Dedifferentiated amniotic fluid mesenchymal stem cell (primary cell): Measurements from ENCODE around the gene GNA14.
"Not testable (repeated sequence)": the region's sequence is repeated elsewhere in the genome, so short reads cannot be mapped to it uniquely, and the experiment has no call there.

ENCODE experiments used
- DNase-seq: peaks from one replicate; pipeline ENCODE4 v3.0.0-alpha.2; 2016; ENCODE audit errors: extremely low spot score

GNA14 gene

DNA sequence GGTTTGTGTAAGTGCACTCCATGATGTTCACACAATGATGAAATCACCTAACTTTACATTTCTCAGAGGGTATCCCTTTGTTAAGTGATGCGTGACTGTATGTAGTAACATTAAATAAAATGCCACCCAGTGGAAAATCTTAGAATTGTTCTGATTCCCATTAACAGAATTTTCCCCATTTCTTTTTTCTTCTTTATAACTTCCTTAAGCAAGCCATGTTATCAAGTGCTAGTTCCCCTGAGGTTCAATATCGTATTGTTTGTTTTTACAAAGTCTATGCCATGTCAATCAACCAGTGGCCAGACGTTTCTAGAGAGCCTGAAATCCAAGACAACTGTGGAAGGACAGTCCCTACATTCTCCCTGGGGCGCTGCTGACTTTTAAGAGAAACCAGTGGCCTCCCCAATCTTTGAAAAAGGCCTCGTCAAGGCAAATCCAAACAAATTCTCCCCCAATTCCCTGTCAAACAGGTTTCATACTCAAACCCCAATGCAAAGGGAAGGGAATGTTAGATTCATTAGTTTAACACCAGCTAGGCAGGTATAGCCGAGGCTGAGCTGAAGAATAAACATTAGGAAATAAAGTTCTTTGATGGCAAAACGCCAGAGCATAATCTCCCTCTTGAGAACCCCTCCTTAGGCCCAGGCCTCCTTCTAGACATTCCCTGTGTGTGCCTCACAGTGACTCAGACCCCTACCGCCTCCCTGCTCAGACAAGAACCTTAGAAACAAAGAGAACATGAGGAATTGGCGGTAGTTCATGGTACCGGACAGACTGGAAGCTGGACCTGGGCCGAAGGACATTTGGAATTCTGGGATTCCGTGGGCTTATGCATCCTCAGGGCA lies 198.7 kb downstream of the GNA14 start:
- no peak for DNase-seq

DNA sequence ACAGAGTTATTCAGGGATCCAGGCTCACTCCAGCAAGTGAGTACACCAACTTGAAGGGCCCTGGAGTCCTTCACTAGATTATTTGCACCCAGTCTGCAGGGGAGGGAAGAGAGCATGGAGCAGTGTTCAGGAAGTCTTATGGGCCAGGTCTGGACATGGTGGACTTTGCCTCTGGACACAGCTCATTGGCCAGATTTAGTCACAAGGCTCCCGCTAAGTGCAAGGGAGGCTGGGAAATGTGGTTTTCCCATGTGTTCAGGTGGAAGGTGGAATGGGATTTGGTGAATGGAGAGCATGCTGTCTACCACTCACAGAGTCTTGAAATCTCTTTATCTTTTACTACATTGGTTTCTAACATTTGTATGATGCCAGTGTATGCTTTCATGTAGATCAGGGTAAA lies 200.5 kb downstream of the GNA14 start:
- DNase-seq: no peak

DNA sequence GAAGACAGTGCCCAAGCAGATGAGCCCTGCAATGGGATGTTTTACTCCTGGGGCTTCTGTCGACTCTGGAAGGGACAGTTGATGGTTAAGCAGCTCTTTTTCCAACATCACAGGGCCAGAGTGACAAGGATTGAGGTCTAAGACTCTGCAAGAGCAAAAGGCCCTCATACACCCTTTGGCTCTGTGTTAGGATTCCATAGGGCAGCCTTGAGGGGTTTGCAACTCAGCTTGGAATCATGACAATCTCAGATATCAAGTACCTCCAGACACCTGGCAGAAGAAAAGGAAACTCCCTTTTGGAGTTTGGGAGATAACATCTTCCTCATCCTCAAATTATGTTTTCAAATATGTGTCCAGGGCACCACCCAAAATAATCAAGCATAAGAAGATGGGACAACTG lies 205.7 kb downstream of the GNA14 start:
- DNase-seq: no peak

DNA sequence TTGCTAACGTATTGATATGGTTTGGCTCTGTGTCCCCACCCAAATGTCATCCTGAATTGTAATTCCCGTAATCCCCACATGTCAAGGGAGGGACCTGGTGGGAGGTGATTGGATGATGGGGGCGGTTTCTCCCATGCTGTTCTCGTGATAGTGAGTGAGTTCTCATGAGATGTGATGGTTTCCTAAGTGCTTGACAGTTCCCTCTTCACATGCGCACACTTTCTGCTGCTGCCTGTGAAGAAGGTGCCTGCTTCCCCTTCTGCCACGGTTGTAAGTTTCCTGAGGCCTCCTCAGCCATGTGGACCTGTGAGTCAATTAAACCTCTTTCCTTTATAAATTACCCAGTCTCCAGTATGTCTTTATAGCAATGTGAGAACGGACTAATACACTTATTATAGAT lies 207.0 kb downstream of the GNA14 start:
- not testable (repeated sequence) for DNase-seq

DNA sequence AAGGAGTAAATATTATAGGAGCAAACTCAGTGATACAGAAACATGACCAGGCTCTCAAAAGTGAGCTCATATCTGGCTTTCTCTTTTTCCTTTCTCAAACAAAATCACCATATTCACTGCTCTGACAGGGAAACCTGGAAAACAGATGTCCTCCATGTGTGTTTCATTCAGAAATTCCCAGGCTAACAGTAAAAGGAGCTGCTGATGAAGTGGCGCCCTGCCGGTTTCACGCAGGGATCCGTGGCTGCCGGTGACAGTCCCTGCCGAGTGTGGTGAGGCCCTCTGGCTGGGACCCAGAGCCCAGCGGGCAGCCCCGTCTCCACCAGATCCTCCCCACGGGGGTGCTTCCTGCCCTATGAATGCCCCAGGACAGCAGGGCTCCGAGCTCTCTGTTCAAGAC lies 208.1 kb downstream of the GNA14 start:
- no peak for DNase-seq

DNA sequence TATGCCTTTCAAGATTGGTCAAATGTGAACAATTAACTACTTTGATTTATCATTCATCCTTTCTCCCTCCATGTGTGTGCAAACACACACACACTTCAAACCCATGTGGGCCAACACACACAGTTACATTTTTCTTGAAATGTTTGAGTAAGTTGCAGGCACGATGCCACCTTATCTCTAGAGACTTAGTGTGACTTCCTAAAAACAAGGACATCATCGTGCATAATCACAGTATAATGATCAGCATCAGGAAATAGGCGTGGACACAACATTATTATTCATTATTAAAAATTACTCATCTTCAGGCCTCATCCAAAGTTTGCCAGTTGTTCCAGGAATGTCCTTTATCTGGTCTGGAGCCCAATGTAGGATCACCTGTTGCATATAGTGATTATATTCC lies 209.5 kb downstream of the GNA14 start:
- DNase-seq: no peak

DNA sequence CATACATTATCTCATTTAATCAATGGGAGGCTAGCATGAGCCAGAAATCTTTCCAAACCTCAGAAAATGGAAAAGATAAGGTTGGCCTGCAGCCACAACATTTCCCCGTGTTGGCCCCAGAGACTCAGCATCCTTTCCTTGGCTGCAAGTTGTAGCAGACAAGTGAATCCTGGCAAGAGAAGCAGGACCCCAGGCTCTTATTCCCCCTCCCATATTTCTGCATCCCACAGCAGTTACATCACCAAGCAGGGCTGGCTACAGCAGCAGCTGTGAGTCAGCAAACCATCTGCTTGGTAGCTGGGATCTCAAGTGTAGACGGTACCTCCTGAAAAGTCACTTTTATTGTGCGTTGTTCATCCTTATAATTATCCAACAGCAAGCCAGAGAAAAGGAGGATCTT lies 212.4 kb downstream of the GNA14 start:
- DNase-seq: no peak

DNA sequence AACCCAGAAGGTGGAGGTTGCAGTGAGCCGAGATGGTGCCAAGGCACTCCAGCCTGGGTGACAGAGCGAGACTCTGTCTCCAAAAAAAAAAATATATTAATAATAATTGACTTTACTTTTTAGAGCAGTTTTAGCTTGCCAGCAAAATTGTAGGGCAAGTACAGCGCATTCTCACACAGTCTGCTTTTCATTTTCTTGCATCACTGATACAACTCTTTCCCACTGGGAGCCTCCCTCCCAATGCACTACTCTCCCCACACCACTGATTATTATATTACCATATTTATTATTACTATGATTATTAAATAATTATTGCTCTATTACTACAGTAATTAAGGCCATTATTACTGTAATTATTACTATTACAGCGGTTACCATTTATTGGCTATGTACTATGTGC lies 212.8 kb downstream of the GNA14 start:
- DNase-seq: no peak

DNA sequence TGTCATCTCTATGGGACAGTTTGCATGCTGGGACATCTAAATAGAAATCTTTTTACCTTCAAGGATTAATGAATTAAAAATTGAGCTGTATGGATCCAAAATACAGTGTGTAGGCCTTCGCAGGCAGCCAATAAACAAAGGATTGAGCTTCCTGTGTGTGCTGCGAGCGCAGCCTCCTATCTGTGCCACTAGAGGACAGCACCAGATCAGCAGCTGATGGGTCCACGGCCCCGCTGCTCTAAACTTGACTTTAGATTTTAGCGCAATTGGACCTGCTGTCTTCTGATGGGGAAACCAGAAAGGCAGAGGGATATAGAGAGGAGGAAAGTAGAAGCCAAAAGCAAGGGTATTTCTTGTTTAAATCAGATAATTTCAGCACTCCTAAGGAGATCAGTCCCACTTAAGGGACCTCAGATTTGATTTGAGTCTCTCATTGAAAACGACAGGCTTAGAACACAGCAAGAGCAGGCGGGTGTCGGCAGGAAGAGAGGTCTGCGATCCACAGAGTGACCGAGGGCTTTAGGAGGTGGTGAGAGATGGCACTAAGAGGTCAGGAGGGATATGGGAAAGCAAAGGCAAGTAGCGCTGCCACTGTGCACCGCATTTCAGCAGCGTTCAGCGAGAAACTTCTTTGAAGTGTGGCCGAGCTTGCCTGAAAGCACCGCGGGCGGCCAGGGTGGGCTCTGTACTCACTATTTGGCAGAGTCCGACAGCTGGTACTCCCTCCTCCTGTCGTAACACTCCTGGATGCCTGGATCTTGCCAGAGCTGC lies 214.3 kb downstream of the GNA14 start:
- peak; percentile 68 for DNase-seq

DNA sequence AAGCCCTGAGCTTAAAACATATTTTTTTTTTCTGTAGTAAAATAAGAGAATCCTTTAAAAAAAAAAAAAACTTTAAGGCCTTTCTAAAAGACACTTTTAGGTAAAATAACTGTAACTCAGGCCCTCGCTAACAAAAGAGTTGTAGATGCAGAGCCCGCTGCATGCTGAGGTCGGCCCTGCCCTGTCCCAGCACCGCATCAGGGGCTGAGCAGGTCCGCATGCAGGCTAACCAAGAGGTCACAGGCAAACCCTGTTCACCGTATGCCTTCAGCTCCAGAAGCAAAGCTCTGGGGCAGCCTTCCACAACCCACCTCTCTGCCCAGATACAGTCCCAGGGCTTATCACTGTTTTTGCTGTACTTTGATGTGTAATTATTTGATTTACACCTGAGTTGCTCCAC lies 216.1 kb downstream of the GNA14 start:
- no peak for DNase-seq

DNA sequence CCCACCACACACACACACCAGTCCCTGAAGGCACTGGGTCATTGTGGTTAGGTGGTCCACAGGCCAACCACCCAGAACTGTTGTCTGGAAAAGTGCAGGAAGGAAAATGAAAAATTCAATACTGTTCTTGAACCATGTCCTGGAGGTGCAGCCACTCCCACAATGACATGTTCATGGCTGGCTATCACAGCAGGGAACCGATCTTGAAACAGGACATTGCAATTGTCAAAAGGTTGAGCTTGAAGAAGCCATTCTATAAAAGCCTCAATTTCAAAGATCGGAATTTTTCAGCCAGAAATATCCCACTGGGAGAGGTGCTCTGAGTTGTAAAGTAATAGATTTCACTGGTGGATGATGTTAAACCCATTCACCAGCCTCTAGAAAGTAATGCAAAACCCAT lies 218.2 kb downstream of the GNA14 start:
- DNase-seq: no peak

DNA sequence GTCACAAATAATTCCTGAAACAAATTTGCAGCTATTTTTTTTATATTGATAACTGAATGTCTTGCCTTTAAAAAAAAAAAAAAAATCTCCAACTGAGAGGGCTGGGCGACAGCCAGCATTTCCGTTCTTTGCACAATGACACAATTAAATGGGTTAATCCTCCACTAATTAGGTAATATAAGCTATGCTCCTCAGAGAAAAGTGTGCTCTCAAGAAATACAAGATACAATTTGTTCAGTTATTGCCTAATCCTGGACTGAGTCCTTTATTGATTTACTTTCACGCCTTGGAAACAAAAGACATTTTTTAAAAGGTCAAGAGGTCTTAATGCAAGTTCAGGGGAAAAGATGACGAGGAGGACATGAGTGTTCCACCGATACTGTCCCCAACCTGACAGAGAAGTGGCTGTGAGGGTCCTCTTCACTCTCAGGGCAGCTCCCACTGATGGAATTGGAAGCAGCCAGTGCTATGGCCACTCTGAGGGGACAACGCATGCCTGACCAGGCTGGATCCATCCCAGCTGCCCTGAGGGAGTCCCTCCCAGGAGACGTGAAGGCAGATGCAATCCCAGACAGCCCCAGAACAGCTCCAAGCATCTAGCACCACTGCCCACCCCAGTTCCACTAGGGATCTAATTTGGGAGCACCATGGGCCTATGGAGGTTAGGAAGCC lies 220.7 kb downstream of the GNA14 start:
- DNase-seq: no peak

DNA sequence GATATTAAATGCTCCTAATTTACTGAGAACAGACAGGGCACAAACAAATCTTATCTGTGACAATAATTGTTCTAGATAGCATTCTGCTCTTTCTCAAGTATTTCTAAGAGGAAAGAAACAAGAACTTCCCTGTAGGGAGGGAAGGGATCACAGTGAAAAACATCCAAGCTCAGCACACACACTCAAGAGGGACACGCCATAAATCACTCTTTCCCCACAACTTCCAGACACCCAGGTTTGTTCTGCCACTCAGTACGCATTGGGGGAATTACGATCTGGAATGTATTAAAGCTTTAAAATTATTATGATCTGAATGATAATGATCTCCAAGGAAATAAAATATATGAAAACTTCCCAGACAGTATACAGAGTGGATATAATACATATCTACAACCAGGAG lies 221.4 kb downstream of the GNA14 start:
- DNase-seq: no peak

DNA sequence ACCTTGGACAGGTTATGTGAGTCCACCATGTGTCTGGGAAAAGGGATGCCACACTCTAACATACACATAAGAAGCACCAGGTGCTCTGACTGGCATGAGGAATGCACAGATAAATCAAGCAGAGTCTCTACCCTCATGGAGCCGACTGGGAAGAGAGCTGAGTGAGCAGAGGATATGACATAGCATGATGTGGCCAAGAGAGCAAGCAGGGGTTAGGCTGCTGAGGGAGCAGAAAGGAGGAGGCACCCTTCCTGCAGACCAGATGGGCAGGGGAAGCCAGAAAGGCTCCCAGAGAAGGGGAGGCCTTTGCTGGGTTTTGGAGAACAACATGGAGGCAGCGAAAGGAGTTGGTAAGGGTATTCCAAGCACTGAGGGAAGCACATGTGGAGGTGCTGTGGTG lies 223.1 kb downstream of the GNA14 start:
- DNase-seq: no peak

DNA sequence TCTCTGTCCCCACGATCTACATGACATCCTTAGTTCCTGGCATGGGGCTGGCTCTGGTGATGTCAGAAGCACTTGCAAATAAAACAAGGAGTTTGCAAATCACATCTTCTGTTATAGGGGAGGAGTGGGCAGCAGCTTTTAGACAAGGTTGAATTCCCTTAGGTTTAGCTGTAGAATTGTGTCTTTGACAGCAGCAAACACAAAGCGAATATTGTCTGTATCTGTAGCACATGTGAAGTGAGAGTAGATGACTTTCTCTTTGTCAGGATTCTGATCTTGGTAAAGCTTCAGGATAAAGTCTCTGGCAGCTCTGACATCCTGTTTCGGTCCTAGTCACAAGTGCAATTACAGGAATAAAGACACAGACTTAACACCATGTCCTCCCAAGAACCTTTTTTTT lies 224.3 kb downstream of the GNA14 start:
- DNase-seq: no peak

DNA sequence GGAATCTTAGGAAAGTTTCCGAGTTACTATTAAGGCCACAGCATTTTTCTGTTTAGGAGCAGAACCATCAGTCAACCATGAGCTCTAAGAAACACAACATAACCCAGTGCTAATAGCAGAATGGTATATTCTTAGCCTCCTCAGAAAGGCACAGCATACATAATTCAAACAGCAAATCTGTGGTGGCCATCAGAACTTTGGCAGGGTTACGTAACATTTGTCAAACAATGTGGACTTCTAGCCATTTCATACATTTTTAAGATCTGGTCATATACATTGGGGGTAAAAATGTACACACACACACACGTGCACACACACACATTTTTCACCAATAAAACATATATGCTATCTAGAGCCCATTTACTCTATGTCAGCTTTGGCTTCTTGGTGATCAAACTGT lies 225.2 kb downstream of the GNA14 start:
- no peak for DNase-seq

DNA sequence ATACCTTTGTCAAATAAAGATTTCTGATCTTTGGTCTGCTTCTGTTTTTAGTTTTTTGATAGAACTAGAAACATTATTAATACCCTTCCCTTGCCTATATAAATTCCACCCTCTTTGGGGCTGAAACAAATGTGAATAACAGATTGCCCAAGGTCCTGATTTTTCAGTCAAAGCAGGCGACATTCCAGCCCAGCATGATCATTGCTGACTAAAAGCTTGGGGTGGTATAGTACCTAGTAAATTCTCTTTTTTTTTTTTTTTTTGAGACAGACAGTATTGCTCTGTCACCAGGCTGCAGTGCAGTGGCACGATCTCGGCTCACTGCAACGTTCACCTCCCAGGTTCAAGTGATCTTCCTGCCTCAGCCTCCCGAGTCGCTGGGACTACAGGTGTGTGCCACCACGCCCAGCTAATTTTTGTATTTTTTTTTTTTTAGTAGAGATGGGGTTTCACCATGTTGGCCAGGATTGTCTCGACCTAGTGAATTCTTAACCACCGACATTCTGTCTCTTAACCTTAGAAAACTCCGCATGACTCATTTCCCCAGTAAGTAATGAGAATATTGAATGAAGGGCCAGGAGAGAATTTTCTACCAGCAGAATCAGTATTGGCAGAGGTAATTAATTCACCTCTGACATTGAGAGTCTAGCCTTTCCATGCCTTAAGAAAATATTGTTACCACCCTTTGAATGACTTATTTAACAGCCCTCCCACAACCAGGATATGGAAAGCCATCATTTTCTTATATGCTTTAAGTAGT lies 226.4 kb downstream of the GNA14 start:
- DNase-seq: no peak

DNA sequence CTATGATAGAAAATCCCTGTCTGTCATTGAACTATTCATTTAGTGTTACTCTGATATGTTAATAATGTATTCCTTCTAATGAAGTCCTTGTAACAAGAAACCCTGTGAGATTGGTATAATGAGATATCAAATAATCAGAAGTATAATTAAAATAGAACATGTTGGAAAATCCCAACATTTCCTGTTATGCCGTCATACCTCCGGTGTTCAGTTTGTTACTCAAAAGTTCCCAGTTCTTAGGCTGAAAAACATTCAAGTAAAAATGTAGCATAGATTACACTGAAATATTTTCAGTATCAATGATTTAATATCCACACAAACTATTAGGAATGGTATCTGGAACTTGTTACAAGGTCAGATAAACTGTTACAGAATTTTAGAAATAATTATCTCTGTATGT lies 227.5 kb downstream of the GNA14 start:
- DNase-seq: no peak

DNA sequence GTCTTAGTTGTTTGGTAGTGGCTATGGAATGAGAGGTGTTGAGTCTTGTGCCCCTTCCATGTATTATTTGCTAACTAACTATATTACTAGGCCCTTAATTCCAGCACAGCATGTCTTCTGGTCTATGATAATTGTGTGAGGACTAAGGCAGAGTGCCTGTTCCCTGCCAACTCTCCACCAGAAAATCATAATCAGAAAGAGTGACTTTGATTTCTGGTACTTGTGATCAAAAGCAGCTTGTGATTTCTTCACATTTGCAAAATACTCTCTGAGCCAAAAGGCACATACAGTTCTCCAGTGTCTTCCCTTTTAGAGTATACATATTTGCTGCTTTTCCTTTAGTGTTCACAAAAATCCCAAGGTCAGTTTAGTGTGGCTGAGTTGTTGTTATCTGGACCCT lies 229.9 kb downstream of the GNA14 start:
- no peak for DNase-seq

DNA sequence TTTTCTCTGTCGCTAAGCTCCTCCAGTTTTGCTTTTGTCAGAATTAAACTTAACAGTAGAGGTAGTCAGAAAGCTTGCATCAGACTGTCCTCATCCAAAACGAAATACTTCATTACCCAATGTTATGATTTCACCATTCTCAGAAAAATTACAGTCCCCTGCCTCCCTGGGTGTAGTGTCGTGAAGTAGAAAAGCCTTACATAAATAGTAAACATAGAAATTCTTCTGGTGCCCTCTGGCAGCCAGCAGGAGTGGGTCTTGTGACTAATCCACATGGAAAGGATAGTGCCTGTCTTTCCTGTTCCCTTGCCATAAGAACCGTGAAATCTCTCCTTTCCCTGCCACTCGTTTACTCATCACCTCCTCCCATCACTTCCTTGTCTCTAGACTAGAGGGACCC lies 230.6 kb downstream of the GNA14 start:
- DNase-seq: peak; percentile 85

DNA sequence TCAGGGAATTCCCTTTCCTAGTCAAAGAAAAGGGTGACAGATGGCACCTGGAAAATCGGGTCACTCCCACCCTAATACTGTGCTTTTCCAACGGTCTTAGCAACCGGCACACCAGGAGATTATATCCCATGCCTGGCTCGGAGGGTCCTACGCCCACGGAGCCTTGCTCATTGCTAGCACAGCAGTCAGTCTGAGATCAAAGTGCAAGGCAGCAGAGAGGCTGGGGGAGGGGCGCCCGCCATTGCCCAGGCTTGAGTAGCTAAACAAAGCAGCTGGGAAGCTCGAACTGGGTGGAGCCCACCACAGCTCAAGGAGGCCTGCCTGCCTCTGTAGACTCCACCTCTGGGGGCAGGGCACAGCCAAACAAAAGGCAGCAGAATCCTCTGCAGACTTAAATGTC lies 239.6 kb downstream of the GNA14 start:
- DNase-seq: not testable (repeated sequence)

DNA sequence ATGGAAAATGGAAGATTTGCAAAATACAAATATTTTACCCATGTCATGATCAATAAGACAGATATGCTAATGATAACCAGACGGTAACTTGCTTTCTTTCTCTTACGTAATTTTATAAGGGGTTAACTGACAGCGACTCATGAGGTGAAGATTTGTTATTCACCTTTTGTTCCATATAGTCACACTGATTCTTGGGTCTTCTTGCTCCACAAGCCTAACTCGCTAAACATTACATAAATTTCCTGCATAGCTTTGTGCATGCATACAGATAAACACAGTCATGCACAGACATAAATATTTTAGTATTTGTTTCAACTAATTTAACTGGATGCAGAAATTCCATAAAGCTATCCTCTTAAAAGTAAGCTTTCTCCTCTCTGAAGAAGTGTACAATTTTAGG lies 244.9 kb downstream of the GNA14 start:
- DNase-seq: no peak
